Lower lobe of right lung (tissue), 2 donors: ENCODE results near the gene BEST4. TPM values are rescaled to one million over a fixed set of nuclear protein-coding genes. Genes with fewer than 3 reads are reported as not detected.

Experiments used
- ATAC-seq, 2 donors: fragments of 200-7000 bp; cut with Tn5 transposase; one replicate each; pipeline ENCODE4 v1.9.1; 2020 to 2022; ENCODE audit warnings: mild to moderate bottlenecking in 2 of 2, moderate library complexity in 2 of 2
- DNase-seq: peaks from one replicate; pipeline ENCODE4 v3.0.0-alpha.2; 2020
- H3K27ac ChIP-seq: fragments of 200-600 bp; one replicate; pipeline ENCODE4 v1.8.0; 2022
- H3K27me3 ChIP-seq: fragments of 200-600 bp; one replicate; pipeline ENCODE4 v1.8.0; 2022; ENCODE audit warnings: low read depth
- H3K36me3 ChIP-seq: fragments of 200-600 bp; one replicate; pipeline ENCODE4 v1.8.0; 2022; ENCODE audit warnings: mild to moderate bottlenecking
- H3K4me1 ChIP-seq: fragments of 200-600 bp; one replicate; pipeline ENCODE4 v1.8.0; 2022
- H3K4me3 ChIP-seq: fragments of 200-600 bp; one replicate; pipeline ENCODE4 v1.8.0; 2022; ENCODE audit warnings: mild to moderate bottlenecking
- H3K9me3 ChIP-seq: fragments of 200-600 bp; one replicate; pipeline ENCODE4 v1.8.0; 2022
- intact Hi-C: fragments of 100-400 bp; cut with DNase I; formaldehyde crosslinking; loops from one replicate; pipeline ENCODE4 v1.11.0; 2022
- total RNA-seq: library from RNA; stranded (reverse); fragmentation: NEBNext Ultra II Directional; extraction: Animal tissue kit (Norgen Biotek cat#: 25700); gene quantifications from one replicate; pipeline ENCODE4 v1.2.1, GENCODE V29; 2021
- TF ChIP-seq, protein P1 (sequence below): fragments of 200-600 bp; IDR thresholded peaks from one replicate; pipeline ENCODE4 v1.8.0; 2022; ENCODE audit warnings: antibody characterized with exemption, mild to moderate bottlenecking
- donor health status: DM: no; HTN: yes; CAD: no; lungs with severe emphysema.

Gene BEST4
- total RNA-seq, 1 donor from 2014 or later = 1.7 TPM

GRCh38 chr1:44787506-44787905, 464 bp downstream of the BEST4 start:
- no peaks in the 10 kb centered on the region for H3K36me3 ChIP-seq
- intact Hi-C loops = no loop called here
- no peak for DNase-seq

DNA sequence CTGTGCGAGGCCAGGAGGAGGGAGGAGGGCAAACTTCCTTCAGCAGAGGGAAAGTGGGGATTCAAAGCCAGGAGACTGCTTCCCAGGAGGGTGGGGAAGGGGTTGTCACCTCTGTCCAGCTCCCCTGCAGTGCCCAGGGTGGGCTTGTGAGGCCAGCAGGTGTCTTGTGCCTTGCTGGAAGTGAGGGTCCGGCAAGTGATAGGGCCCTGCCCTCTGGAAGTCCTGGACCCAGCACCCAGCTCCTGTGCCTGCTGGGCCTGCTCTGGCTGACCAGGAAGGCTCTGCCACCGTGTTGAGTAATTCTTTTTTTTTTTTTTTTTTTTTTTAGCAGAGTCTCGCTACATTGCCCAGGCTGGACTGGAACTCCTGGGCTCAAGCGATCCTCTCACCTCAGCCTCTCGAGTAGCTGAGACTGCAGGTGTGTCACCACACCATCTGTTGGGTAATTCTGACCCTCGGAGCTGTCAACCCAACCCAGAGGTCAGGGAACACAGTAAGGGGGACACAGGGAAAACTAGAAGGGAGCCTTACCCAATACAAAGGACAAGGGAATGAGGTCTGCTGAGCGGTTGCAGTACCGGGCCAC, 1.0 kb downstream of the BEST4 start:
- DNase-seq (no peak), ATAC-seq (no peak)
- Histone ChIP-seq H3K9me3 (no peaks in the 10 kb centered on the region), H3K4me1 (peaks cover 35% of the 10 kb centered on the region), H3K4me3 (no peak overlapping the region), H3K36me3 (no peaks in the 10 kb centered on the region), H3K27ac (no peak overlapping the region), H3K27me3 (no peaks in the 10 kb centered on the region)
- TF ChIP-seq, protein P1, sequence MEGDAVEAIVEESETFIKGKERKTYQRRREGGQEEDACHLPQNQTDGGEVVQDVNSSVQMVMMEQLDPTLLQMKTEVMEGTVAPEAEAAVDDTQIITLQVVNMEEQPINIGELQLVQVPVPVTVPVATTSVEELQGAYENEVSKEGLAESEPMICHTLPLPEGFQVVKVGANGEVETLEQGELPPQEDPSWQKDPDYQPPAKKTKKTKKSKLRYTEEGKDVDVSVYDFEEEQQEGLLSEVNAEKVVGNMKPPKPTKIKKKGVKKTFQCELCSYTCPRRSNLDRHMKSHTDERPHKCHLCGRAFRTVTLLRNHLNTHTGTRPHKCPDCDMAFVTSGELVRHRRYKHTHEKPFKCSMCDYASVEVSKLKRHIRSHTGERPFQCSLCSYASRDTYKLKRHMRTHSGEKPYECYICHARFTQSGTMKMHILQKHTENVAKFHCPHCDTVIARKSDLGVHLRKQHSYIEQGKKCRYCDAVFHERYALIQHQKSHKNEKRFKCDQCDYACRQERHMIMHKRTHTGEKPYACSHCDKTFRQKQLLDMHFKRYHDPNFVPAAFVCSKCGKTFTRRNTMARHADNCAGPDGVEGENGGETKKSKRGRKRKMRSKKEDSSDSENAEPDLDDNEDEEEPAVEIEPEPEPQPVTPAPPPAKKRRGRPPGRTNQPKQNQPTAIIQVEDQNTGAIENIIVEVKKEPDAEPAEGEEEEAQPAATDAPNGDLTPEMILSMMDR = no peak
- intact Hi-C loops = no loop called here

More at GRCh38 chr1:44787506-44787905, 464 bp downstream of the BEST4 start:
- TF ChIP-seq, protein P1 = no peak
- Histone ChIP-seq H3K9me3 (no peaks in the 10 kb centered on the region), H3K4me3 (no peak overlapping the region), H3K4me1 (peaks cover 35% of the 10 kb centered on the region), H3K27me3 (no peaks in the 10 kb centered on the region), H3K27ac (no peak overlapping the region)
- no peak for ATAC-seq

DNA sequence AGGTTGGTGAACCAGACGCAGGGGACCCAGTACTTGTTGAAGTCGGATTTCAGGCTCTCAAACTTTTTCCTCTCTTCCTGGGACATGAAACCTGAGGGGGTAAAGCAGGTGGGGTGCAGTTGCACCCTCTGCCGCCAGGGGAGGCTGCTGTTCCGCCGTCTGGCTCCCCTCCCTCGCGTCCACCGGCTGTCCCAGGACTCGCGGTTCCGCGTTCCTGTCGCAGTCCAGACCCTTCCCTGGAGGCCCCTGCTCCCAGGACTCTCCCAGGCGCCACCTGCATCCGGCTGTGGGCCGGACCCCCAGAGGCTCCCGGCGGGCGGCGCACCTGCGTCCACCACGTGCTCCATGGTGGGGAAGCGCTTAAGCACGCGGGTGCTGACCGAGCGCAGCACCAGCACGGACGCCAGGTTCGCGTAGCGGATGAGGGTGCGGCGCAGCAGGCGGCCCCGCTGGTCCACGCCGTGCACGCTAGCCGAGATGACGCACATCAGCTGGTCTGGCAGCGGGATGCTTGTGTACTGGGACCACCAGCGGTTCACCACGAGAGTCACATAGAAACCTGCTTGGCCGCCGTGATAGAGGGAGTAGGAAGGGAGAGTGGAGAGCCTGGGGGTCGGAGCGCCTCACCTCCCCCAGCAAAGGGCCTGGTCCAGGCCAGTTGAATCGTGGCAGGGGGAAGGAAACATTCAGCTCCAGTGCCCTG, 1.7 kb downstream of the BEST4 start:
- Histone ChIP-seq H3K4me1 (peaks cover 35% of the 10 kb centered on the region), H3K27ac (peak overlapping the region; percentile 67), H3K4me3 (peak overlapping the region; percentile 59), H3K27me3 (no peaks in the 10 kb centered on the region), H3K9me3 (no peaks in the 10 kb centered on the region), H3K36me3 (peaks cover 4% of the 10 kb centered on the region)
- TF ChIP-seq, protein P1 = peak; percentile 98
- intact Hi-C loops = no loop called here
- DNase-seq = peak; percentile 86
- ATAC-seq = peak; percentile 85 to 93

DNA sequence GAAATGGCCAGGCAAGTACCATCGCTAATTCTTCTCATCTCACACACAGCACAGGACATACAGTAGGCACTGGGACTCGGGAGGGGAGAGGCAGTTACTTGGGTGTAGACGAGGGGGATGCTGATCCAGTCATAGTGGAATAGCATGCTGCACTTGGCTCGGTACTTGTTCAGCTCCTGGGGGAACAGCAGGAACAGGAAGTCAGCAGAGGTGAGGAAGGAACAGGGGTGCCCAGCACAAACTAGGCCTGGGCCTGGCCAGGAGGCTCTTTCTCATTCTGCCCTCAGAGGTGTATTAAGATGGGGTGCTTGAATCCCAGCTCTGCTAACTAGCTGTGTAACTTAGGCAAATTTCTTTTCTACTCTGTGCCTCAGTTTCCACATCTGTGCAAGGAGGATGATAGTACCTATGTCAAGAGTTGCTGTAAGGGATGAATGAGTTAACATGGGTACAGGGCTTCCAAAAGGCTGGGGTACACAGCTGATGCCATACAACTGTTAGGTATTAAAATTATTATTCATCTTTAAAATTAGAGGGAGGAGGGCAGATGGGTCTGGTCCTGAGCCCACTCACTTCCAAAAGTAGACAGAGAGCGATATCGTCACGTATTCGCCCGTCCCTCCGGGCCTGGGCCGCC, 2.4 kb downstream of the BEST4 start:
- TF ChIP-seq, protein P1 = no peak
- Histone ChIP-seq H3K36me3 (peaks cover 11% of the 10 kb centered on the region), H3K4me3 (peak overlapping the region; percentile 59), H3K4me1 (peaks cover 35% of the 10 kb centered on the region), H3K27ac (peak overlapping the region; percentile 67), H3K9me3 (no peaks in the 10 kb centered on the region), H3K27me3 (no peaks in the 10 kb centered on the region)
- intact Hi-C loops = no loop called here
- ATAC-seq (no peak), DNase-seq (peak; percentile 14)

- ATAC-seq = no peak
- H3K9me3 ChIP-seq = no peaks in the 10 kb centered on the region
- DNase-seq = peak; percentile 33
- H3K27ac ChIP-seq = no peak overlapping the region
- H3K4me1 ChIP-seq = peaks cover 35% of the 10 kb centered on the region
- intact Hi-C loops = no loop called here
- H3K27me3 ChIP-seq = no peaks in the 10 kb centered on the region
- H3K36me3 ChIP-seq = peaks cover 17% of the 10 kb centered on the region
- TF ChIP-seq, protein P1 = no peak
- H3K4me3 ChIP-seq = no peak overlapping the region
Observed at GRCh38 chr1:44785029-44785380, 3.0 kb downstream of the BEST4 start.
